Measurements from ENCODE around the gene SRXN1. TPM values are rescaled to one million over a fixed set of nuclear protein-coding genes. Genes with fewer than 3 reads are reported as not detected.

Gene SRXN1
- polyA plus RNA-seq, 2 of the 4 experiments (the other 2 are of a cell fraction): 183 to 262 TPM

- TF ChIP-seq, protein P1, sequence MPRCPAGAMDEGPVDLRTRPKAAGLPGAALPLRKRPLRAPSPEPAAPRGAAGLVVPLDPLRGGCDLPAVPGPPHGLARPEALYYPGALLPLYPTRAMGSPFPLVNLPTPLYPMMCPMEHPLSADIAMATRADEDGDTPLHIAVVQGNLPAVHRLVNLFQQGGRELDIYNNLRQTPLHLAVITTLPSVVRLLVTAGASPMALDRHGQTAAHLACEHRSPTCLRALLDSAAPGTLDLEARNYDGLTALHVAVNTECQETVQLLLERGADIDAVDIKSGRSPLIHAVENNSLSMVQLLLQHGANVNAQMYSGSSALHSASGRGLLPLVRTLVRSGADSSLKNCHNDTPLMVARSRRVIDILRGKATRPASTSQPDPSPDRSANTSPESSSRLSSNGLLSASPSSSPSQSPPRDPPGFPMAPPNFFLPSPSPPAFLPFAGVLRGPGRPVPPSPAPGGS (IDR thresholded peaks at IDR 0.05): no peak
- TF ChIP-seq CBX2 (IDR thresholded peaks at IDR 0.05; ENCODE audit: borderline replicate concordance, low read depth) (no peak), RCOR1 (IDR thresholded peaks at IDR 0.05; ENCODE audit: low read depth, low read length) (no peak), POLR2A (IDR thresholded peaks at IDR 0.05; ENCODE audit: low read length) (no peak), HOXA7 (CRISPR knock-in tag; IDR thresholded peaks at IDR 0.05) (0 out of 2 replicates have a peak, but pooled peaks have one; percentile 13), TFCP2L1 (CRISPR knock-in tag; IDR thresholded peaks at IDR 0.05) (0 out of 2 replicates have a peak, but pooled peaks have one; percentile 2)
These were observed 6.7 kb downstream of the SRXN1 start (continued) for GRCh38 chr20:646107-646867.

GRCh38 chr20:645318-646106, 7.5 kb downstream of the SRXN1 start:
- H3K9me3 ChIP-seq: peaks cover 8% of the 10 kb centered on the region; the same call in 1 of the 3 replicates
- no peak overlapping the region for H3K4me3 ChIP-seq
- POLR2A ChIA-PET: interaction anchor here (0.5 to 0.9 kb wide), 6 partner anchors 22 to 265 kb away, joined by 3 to 4 read pairs (median 3); partner anchors contain the start of gene CSNK2A1
- ATAC-seq: peak; percentile 57 to 79
- DNase-seq (ENCODE audit: low read depth in 1 of 2, low spot score in 1 of 2): peak; percentile 87 to 91
- H3K4me2 ChIP-seq: peak overlapping the region; percentile 8
- H3K4me1 ChIP-seq: peaks cover 25% of the 10 kb centered on the region
- FAIRE-seq: peak; percentile 46
- 23% methylated on average over 20 of the region's 20 CpGs for WGBS (ENCODE audit: missing lambda C conversion rate)
- H3K27ac ChIP-seq: peak overlapping the region in 1 of 2 experiments; percentile 50; a peak in 2 of 6 replicates
- CTCF ChIA-PET: interaction anchor here (0.6 to 6.4 kb wide), 80 partner anchors 7 to 370 kb away, joined by 3 to 87 read pairs (median 5); partner anchors contain the start of genes SCRT2 and SLC52A3
- TF ChIP-seq ZSCAN20 (CRISPR knock-in tag; IDR thresholded peaks at IDR 0.05) (no peak), CHD4 (IDR thresholded peaks at IDR 0.05; ENCODE audit: borderline replicate concordance) (no peak), CTCF (IDR thresholded peaks at IDR 0.05) (peak; percentile 97), JUN (IDR thresholded peaks at IDR 0.05) (peak in 1 of 2 experiments; percentile 16; a peak in 1 of 5 replicates), FOSB (CRISPR knock-in tag; IDR thresholded peaks at IDR 0.05) (peak; percentile 21; the same call in 1 of the 2 replicates), JUNB (IDR thresholded peaks at IDR 0.05) (no peak), EP300 (IDR thresholded peaks at IDR 0.05) (no peak), RNF2 (IDR thresholded peaks at IDR 0.05; ENCODE audit: borderline replicate concordance, low read depth) (no peak), SMC3 (IDR thresholded peaks at IDR 0.05) (peak; percentile 78), RAD21 (conservative IDR thresholded peaks at IDR 0.05 in 1 of 2, IDR thresholded peaks at IDR 0.05 in 1 of 2) (peak; percentile 73 to 78), CHD2 (IDR thresholded peaks at IDR 0.05; ENCODE audit: low read length, partially characterized antibody) (no peak), NPAS2 (CRISPR knock-in tag; IDR thresholded peaks at IDR 0.05; ENCODE audit: borderline replicate concordance) (no peak), POLR2AphosphoS2 (conservative IDR thresholded peaks at IDR 0.05; ENCODE audit: low read length) (peak; percentile 84), KDM1A (IDR thresholded peaks at IDR 0.05; ENCODE audit: low read depth) (no peak), PBX3 (IDR thresholded peaks at IDR 0.05) (peak; percentile 72; the same call in 1 of the 2 replicates), HOXA7 (CRISPR knock-in tag; IDR thresholded peaks at IDR 0.05) (peak; percentile 69; the same call in 1 of the 2 replicates), ESRRA (IDR thresholded peaks at IDR 0.05; ENCODE audit: borderline replicate concordance, low read length) (0 out of 2 replicates have a peak, but pooled peaks have one; percentile 40), TP53 (CRISPR knock-in tag; IDR thresholded peaks at IDR 0.05) (peak; percentile 43; the same call in 1 of the 2 replicates)
- TF ChIP-seq, protein P2, sequence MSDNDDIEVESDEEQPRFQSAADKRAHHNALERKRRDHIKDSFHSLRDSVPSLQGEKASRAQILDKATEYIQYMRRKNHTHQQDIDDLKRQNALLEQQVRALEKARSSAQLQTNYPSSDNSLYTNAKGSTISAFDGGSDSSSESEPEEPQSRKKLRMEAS (IDR thresholded peaks at IDR 0.05): 0 out of 2 replicates have a peak, but pooled peaks have one; percentile 30
- TF ChIP-seq, protein P1 (IDR thresholded peaks at IDR 0.05): 0 out of 3 replicates have a peak, but pooled peaks have one; percentile 12
- TF ChIP-seq, protein P3, sequence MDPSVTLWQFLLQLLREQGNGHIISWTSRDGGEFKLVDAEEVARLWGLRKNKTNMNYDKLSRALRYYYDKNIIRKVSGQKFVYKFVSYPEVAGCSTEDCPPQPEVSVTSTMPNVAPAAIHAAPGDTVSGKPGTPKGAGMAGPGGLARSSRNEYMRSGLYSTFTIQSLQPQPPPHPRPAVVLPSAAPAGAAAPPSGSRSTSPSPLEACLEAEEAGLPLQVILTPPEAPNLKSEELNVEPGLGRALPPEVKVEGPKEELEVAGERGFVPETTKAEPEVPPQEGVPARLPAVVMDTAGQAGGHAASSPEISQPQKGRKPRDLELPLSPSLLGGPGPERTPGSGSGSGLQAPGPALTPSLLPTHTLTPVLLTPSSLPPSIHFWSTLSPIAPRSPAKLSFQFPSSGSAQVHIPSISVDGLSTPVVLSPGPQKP (IDR thresholded peaks at IDR 0.05; ENCODE audit: low read depth, low read length): peak; percentile 58; the same call in 1 of the 2 replicates

All from A549 (cell line).